Suprapubic skin (tissue), 4 donors: ENCODE measurements around the gene ISG15.

Experiments
- EP300 ChIP-seq: sonication (generic); formaldehyde crosslinking; IDR thresholded peaks from one replicate; pipeline ENCODE4 v1.6.1; 2017; ENCODE audit warnings: antibody characterized with exemption
- POLR2A ChIP-seq, 2 donors: fragments of 450-650 bp; IDR thresholded peaks; one replicate each; pipeline ENCODE4 v1.6.1; 2017; ENCODE audit warnings: antibody characterized with exemption in 2 of 2, mild to moderate bottlenecking in 2 of 2, moderate library complexity in 2 of 2
- POLR2AphosphoS5 ChIP-seq, 3 donors: sonication (generic); formaldehyde crosslinking; IDR thresholded peaks; one replicate each; pipeline ENCODE4 v1.6.1; 2017; ENCODE audit warnings: antibody characterized with exemption in 3 of 3
- TF ChIP-seq, protein P1 (sequence below), 2 donors: fragments of 200-600 bp in 1 of 2; fragments of 450-650 bp in 1 of 2; sonication (generic) in 1 of 2; IDR thresholded peaks; one replicate each; pipeline ENCODE4 v1.5.1; 2016 to 2019; ENCODE audit warnings: antibody characterized with exemption in 2 of 2, mild to moderate bottlenecking in 1 of 2, moderate library complexity in 1 of 2

DNA sequence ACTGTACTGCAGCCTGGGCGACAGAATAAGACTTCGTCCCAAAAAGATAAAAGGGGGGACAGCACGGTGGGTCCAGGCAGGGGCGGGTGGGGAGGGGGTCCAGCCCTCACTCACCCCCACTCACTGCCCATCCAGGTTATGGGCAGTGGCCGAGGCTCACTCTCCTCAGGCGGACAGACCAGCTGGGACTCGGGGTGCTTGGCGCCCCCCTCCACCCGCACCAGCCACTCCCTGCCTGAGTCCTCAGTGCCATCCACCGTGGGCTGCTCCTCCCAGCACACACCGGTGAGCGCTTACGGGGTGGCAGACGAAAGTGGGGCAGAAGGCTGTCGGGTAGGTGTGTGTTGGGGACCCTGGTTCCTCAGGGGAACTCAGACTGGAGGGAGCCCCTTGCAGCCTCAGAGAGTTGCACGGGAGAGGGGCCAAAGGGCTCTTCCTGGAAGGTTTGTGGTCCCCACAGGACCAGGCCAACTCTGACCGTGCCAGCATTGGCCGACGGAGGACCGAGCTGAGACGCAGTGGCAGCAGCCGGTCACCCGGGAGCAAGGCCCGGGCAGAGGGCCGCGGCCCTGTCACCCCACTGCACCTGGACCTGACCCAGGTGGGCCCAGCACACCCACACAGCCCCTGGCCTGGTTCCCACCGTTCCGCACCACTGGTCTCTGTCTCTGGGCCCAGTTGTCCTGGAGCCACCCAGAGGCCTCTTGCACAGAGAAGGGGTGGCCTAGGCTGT, 40.4 kb upstream of the ISG15 start:
- TF ChIP-seq, protein P1, sequence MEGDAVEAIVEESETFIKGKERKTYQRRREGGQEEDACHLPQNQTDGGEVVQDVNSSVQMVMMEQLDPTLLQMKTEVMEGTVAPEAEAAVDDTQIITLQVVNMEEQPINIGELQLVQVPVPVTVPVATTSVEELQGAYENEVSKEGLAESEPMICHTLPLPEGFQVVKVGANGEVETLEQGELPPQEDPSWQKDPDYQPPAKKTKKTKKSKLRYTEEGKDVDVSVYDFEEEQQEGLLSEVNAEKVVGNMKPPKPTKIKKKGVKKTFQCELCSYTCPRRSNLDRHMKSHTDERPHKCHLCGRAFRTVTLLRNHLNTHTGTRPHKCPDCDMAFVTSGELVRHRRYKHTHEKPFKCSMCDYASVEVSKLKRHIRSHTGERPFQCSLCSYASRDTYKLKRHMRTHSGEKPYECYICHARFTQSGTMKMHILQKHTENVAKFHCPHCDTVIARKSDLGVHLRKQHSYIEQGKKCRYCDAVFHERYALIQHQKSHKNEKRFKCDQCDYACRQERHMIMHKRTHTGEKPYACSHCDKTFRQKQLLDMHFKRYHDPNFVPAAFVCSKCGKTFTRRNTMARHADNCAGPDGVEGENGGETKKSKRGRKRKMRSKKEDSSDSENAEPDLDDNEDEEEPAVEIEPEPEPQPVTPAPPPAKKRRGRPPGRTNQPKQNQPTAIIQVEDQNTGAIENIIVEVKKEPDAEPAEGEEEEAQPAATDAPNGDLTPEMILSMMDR (IDR thresholded peaks at IDR 0.05), result no peak
- TF ChIP-seq EP300 (no peak), POLR2AphosphoS5 (IDR thresholded peaks at IDR 0.05) (no peak), POLR2A (IDR thresholded peaks at IDR 0.05) (no peak)
